IMR-90 (cell line): ENCODE measurements around the gene TMC1. TPM values are rescaled to one million over a fixed set of nuclear protein-coding genes. Genes with fewer than 3 reads are reported as not detected.

Experiments used
- ATAC-seq: fragments of 200-7000 bp; cut with Tn5 transposase; 2 replicates; pipeline ENCODE4 v1.9.1; 2020; ENCODE audit warnings: low read depth, mild to moderate bottlenecking, moderate library complexity
- BruUV-seq: library from RNA; stranded (reverse); fragments of 400-500 nt; replicated peaks from 2 replicates; lab custom pipeline; 2021; lab: Mats Ljungman, UMichigan
- CTCF ChIA-PET: fragments of 300-600 bp; formaldehyde crosslinking; extraction: SDS; loops from one replicate; lab custom pipeline; 2021; ENCODE audit warnings: antibody characterized with exemption; lab: Yijun Ruan, JAX
- POLR2A ChIA-PET: fragments of 300-600 bp; sonication (Branson Sonifier 250); formaldehyde crosslinking; loops from one replicate; lab custom pipeline; 2022; ENCODE audit warnings: antibody characterized with exemption; ENCODE audit not compliant: unreplicated experiment; lab: Charles Lee
- DNase-seq: peaks from one replicate; pipeline ENCODE4 v3.0.0; 2013
- H2AFZ ChIP-seq: replicated peaks from 2 replicates; pipeline ENCODE3; 2013; ENCODE audit warnings: low read length, mild to moderate bottlenecking; ENCODE audit not compliant: poor library complexity
- H2AK5ac ChIP-seq: 2 replicates; pipeline ENCODE4 v1.6.1; 2013; ENCODE audit warnings: low read depth, low read length, inconsistent platforms
- H2AK9ac ChIP-seq: replicated peaks from 2 replicates; pipeline ENCODE3; 2013; ENCODE audit warnings: mild to moderate bottlenecking, low read depth, low read length, moderate library complexity; ENCODE audit not compliant: poor library complexity
- H2BK120ac ChIP-seq: 2 replicates; pipeline ENCODE4 v1.6.1; 2013; ENCODE audit warnings: low read depth, low read length, inconsistent platforms
- H2BK15ac ChIP-seq: 3 replicates; pipeline ENCODE4 v1.6.1; 2013; ENCODE audit warnings: low read depth, low read length, inconsistent platforms
- H2BK20ac ChIP-seq: 2 replicates; pipeline ENCODE4 v1.6.1; 2013; ENCODE audit warnings: low read depth, mild to moderate bottlenecking, inconsistent platforms, low read length, moderate library complexity
- H2BK5ac ChIP-seq: 2 replicates; pipeline ENCODE4 v1.6.1; 2013; ENCODE audit warnings: mild to moderate bottlenecking, low read depth, low read length, inconsistent platforms; ENCODE audit not compliant: poor library complexity, severe bottlenecking
- H3K14ac ChIP-seq: replicated peaks from 2 replicates; pipeline ENCODE4 v1.6.1; 2013; ENCODE audit warnings: low read depth, low read length, inconsistent platforms
- H3K18ac ChIP-seq: 2 replicates; pipeline ENCODE4 v1.6.1; 2013; ENCODE audit warnings: low read depth, low read length, control low read depth
- H3K23ac ChIP-seq: 2 replicates; pipeline ENCODE4 v1.6.1; 2013; ENCODE audit warnings: low read depth, low read length, inconsistent platforms
- H3K27ac ChIP-seq: 2 replicates; pipeline ENCODE4 v1.5.1; 2013; ENCODE audit warnings: mild to moderate bottlenecking, control low read depth, low read length; ENCODE audit not compliant: insufficient read depth
- H3K27me3 ChIP-seq: 2 replicates; pipeline ENCODE4 v1.6.1; 2013; ENCODE audit warnings: low read length; ENCODE audit not compliant: control insufficient read depth, insufficient read depth
- H3K36me3 ChIP-seq: 2 replicates; pipeline ENCODE4 v1.6.1; 2013; ENCODE audit warnings: low read length, mixed read lengths; ENCODE audit not compliant: control insufficient read depth, insufficient read depth
- H3K4ac ChIP-seq: 2 replicates; pipeline ENCODE4 v1.6.1; 2013; ENCODE audit warnings: low read depth, low read length, inconsistent platforms
- H3K4me1 ChIP-seq: 2 replicates; pipeline ENCODE4 v1.6.1; 2013; ENCODE audit warnings: low read length, mixed read lengths; ENCODE audit not compliant: control insufficient read depth, insufficient read depth
- H3K4me2 ChIP-seq: 2 replicates; pipeline ENCODE4 v1.6.1; 2013; ENCODE audit warnings: low read depth, mild to moderate bottlenecking, control low read depth, low read length, moderate library complexity
- H3K4me3 ChIP-seq: 2 replicates; pipeline ENCODE4 v1.5.1; 2013; ENCODE audit warnings: low read depth, mild to moderate bottlenecking, control low read depth, low read length, moderate library complexity; ENCODE audit not compliant: insufficient read depth
- H3K56ac ChIP-seq: 2 replicates; pipeline ENCODE4 v1.6.1; 2013; ENCODE audit warnings: low read length, inconsistent platforms; ENCODE audit not compliant: insufficient read depth; ENCODE audit errors: extremely low read depth
- H3K79me1 ChIP-seq, 2 experiments: 2 replicates each; pipeline ENCODE4 v1.6.1; 2013; ENCODE audit warnings: low read length in 2 of 2, inconsistent platforms in 1 of 2, low read depth in 1 of 2
- H3K9ac ChIP-seq: 2 replicates; pipeline ENCODE4 v1.6.1; 2013; ENCODE audit warnings: low read depth, low read length, control low read depth
- H3K9me1 ChIP-seq: 2 replicates; pipeline ENCODE4 v1.6.1; 2013; ENCODE audit warnings: low read length, inconsistent platforms; ENCODE audit not compliant: insufficient read depth
- H3K9me3 ChIP-seq: 2 replicates; pipeline ENCODE4 v1.6.1; 2013; ENCODE audit warnings: low read length; ENCODE audit not compliant: control insufficient read depth, insufficient read depth
- H4K20me1 ChIP-seq: 2 replicates; pipeline ENCODE4 v1.6.1; 2013; ENCODE audit warnings: low read length, inconsistent platforms; ENCODE audit not compliant: insufficient read depth
- H4K5ac ChIP-seq: 2 replicates; pipeline ENCODE4 v1.6.1; 2013; ENCODE audit warnings: mild to moderate bottlenecking, low read depth, low read length, control low read depth
- H4K8ac ChIP-seq, 2 experiments: 2 replicates each; pipeline ENCODE4 v1.6.1; 2013; ENCODE audit warnings: low read depth in 2 of 2, low read length in 2 of 2, control low read depth in 1 of 2, inconsistent platforms in 1 of 2
- H4K91ac ChIP-seq: 2 replicates; pipeline ENCODE4 v1.6.1; 2013; ENCODE audit warnings: low read depth, low read length, inconsistent platforms; ENCODE audit not compliant: insufficient read depth
- NFE2L2 ChIP-seq: fragments of 150-350 bp; IDR thresholded peaks from 2 replicates; pipeline ENCODE4 v1.6.1; 2016; ENCODE audit warnings: low read depth, mild to moderate bottlenecking, low read length
- RAD21 ChIP-seq: IDR thresholded peaks from 2 replicates; pipeline ENCODE4 v1.6.1; 2012; ENCODE audit warnings: low read length, improper control_type of control experiment
- USF2 ChIP-seq: fragments of 150-350 bp; IDR thresholded peaks from 2 replicates; pipeline ENCODE4 v1.6.1; 2017; ENCODE audit warnings: mild to moderate bottlenecking, antibody characterized with exemption, low read length, low read depth
- WGBS, 2 experiments: methylation state at CpG; one replicate each; pipeline versions ENCODE4 v1.1.5 to v1.1.7; 2013; ENCODE audit warnings: missing lambda C conversion rate in 2 of 2; ENCODE audit not compliant: insufficient read length in 1 of 2; ENCODE audit errors: extremely low coverage in 2 of 2; 5-methylcytosine and 5-hydroxymethylcytosine counted together
- dilution Hi-C: fragments of 300-500 bp; cut with HindIII; formaldehyde crosslinking; loops from one replicate; pipeline ENCODE4 v1.14.3; 2018; ENCODE audit warnings: low sequenced_read_pairs; ENCODE audit not compliant: unreplicated experiment
- in situ Hi-C: fragments of 300-500 bp; cut with MboI; formaldehyde crosslinking; loops from 3 replicates; pipeline ENCODE4 v1.14.3; 2019; ENCODE audit warnings: low sequenced_read_pairs, inconsistent platforms, mixed read lengths
- intact Hi-C: fragments of 100-400 bp; cut with micrococcal nuclease; formaldehyde crosslinking; loops from 2 replicates; pipeline ENCODE4 v1.10.0; 2022
- polyA plus RNA-seq, 3 experiments: library from polyadenylated mRNA; depleted of rRNA; stranded (reverse); fragments of >200 nt; gene quantifications; 2 replicates each; pipeline ENCODE4 v1.2.3, GENCODE V29; 2012; ENCODE audit warnings: low replicate concordance in 1 of 3
- total RNA-seq: library from RNA; depleted of rRNA; stranded (reverse); fragments of >200 nt; gene quantifications from 2 replicates; pipeline ENCODE4 v1.2.3, GENCODE V29; 2012

Gene TMC1
- total and polyA plus RNA-seq, 2 of the 4 experiments (the other 2 are of a cell fraction) = not detected

DNA sequence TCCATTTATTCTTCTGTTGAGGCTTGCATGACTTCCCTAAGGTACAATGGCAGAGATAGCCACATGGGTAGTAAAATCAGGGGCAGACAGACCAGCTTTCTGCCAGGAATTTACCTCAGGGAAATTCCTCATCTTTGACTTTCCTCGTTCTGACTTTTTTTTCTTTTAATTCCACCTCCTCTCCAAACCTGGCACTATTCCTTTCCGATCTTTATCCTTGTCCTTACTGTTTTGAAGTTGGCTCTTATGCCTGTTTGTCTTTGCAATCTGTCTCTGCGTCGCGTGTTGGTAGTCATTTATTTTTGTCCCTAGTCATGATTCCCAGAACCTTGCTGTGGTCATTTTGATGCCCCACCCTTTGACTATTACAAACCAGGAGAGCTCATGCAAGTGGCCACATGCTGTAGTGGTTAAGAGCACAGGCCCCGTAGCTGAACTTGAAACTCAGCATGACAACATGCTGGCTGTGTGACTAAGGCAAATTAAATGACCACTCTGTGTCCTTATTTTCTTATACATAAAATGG is 19.0 kb downstream of the TMC1 start:
- POLR2A ChIA-PET = interaction anchor here (1.1 kb wide), 2 partner anchors 176 to 178 kb away, joined by 5 to 10 read pairs; partner anchors contain the start of gene ZFAND5
- in situ Hi-C loops (no loop called here), dilution Hi-C loops (no loop called here), intact Hi-C loops (no loop called here)
- peak overlapping the region; percentile 17; the same call in 1 of the 2 replicates for H4K5ac ChIP-seq
- H3K79me1 ChIP-seq = no peaks in the 10 kb centered on the region
- H4K8ac ChIP-seq = 0 out of 4 replicates have a peak overlapping the region, but pooled peaks of 1 of the 2 experiments have one; percentile 12
- no peak overlapping the region for H3K9ac ChIP-seq
- CTCF ChIA-PET = no interaction called here
- no peak overlapping the region for H2AK9ac ChIP-seq
- H3K56ac ChIP-seq = no peak overlapping the region
- H2BK20ac ChIP-seq = peak overlapping the region; percentile 21
- no peak overlapping the region for H3K4me3 ChIP-seq
- DNase-seq = peak; percentile 49
- no peak overlapping the region for H2BK15ac ChIP-seq
- H3K4me2 ChIP-seq = no peak overlapping the region
- ATAC-seq = peak; percentile 28; the same call in 1 of the 2 replicates
- H2AK5ac ChIP-seq = 0 out of 2 replicates have a peak overlapping the region, but pooled peaks have one; percentile 27
- peak overlapping the region; percentile 16; the same call in 1 of the 2 replicates for H3K14ac ChIP-seq
- H3K9me1 ChIP-seq = peaks cover 5% of the 10 kb centered on the region
- no peak overlapping the region for H2BK5ac ChIP-seq
- TF ChIP-seq NFE2L2 (peak; percentile 36; the same call in 1 of the 2 replicates), USF2 (peak; percentile 10; the same call in 1 of the 2 replicates), RAD21 (no peak)
- 0 out of 2 replicates have a peak, but pooled peaks cover 2% of the 10 kb centered on the region for H3K9me3 ChIP-seq
- no CpG with 5 or more reads among the region's 6 CpGs for whole genome bisulfite sequencing, 2 experiments
- H2AFZ ChIP-seq = no peak overlapping the region
- peak overlapping the region; percentile 16; the same call in 1 of the 2 replicates for H3K18ac ChIP-seq
- H3K36me3 ChIP-seq = no peaks in the 10 kb centered on the region
- H2BK120ac ChIP-seq = peak overlapping the region; percentile 72
- 0 out of 2 replicates have a peak overlapping the region, but pooled peaks have one; percentile 1 for H3K23ac ChIP-seq
- peak overlapping the region; percentile 46 for H3K4ac ChIP-seq
- no peak overlapping the region for H3K27ac ChIP-seq
- no TSS peak for BruUV-seq
- no peaks in the 10 kb centered on the region for H4K20me1 ChIP-seq
- H4K91ac ChIP-seq = 0 out of 2 replicates have a peak overlapping the region, but pooled peaks have one; percentile 5
- H3K27me3 ChIP-seq = no peaks in the 10 kb centered on the region
- no peaks in the 10 kb centered on the region; the same call in 1 of the 2 replicates for H3K4me1 ChIP-seq
